GM12874 (cell line): ENCODE results near the gene FZD10.

Source experiments
- CTCF ChIP-seq: IDR thresholded peaks from 2 replicates; pipeline ENCODE4 v1.5.1; 2011; ENCODE audit warnings: low read depth, mild to moderate bottlenecking, control low read depth, low read length, moderate library complexity; ENCODE audit not compliant: insufficient read depth

Gene FZD10

GRCh38 chr12:130186651-130187268, 24.5 kb downstream of the FZD10 start:
- TF ChIP-seq CTCF = no peak

GRCh38 chr12:130192642-130193345, 30.5 kb downstream of the FZD10 start:
- no peak for TF ChIP-seq CTCF

GRCh38 chr12:130194154-130194553, 31.9 kb downstream of the FZD10 start:
- TF ChIP-seq CTCF = no peak

GRCh38 chr12:130195369-130195768, 33.1 kb downstream of the FZD10 start:
- no peak for TF ChIP-seq CTCF

- no peak for TF ChIP-seq CTCF
Measured at GRCh38 chr12:130195776-130196175, 33.5 kb downstream of the FZD10 start.

- no peak for TF ChIP-seq CTCF
Measured at GRCh38 chr12:130196827-130197226, 34.6 kb downstream of the FZD10 start.

- no peak for TF ChIP-seq CTCF
Measured at GRCh38 chr12:130198026-130198662, 35.9 kb downstream of the FZD10 start.
